Gastroesophageal sphincter (tissue), 3 donors: ENCODE results near the gene CDH22.

Experiments
- CTCF ChIP-seq, 4 experiments: fragments of 200-600 bp in 2 of 4; fragments of 450-650 bp in 2 of 4; sonication (generic) in 1 of 4; IDR thresholded peaks; one replicate each; pipeline ENCODE4 v1.5.1; 2017 to 2019; ENCODE audit warnings: antibody characterized with exemption in 4 of 4, mild to moderate bottlenecking in 2 of 4, moderate library complexity in 2 of 4
- EP300 ChIP-seq: sonication (generic); formaldehyde crosslinking; IDR thresholded peaks from one replicate; pipeline ENCODE4 v1.6.1; 2017; ENCODE audit warnings: antibody characterized with exemption, mild to moderate bottlenecking

DNA sequence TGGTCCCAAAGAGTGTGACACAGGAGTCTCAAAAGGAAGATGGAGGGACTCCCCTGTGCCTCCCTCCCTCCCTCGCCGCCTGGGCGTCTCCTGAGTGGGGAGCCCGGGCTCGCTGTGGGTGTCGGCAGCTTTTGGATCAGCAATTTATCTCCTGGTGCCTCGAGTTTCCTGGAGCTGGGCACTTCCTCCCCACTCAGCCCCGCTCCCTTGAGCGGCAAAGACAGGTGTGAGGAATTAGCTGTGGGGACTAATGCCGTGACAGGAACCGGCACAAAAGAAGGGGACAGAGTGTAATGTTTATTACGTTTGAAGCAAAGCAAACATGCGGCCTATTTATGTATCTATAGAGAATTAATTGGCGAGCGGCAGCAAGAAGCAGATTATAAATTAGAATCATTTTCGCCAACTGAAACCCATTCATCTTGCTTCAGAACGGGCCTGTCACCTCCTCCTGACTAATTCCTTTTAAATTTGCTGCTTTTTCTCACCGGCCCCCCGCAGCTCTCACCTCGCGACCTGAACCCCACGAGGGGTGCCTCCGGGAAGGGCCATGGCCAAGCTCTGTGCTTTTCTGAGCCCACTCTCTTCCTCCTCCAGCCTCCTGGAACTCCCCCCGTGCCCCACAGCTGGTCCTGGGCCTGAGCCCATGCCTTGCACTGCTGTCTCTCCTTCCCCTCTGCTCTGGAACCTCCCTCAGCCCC, 8.8 kb upstream of the CDH22 start:
- TF ChIP-seq CTCF (IDR thresholded peaks at IDR 0.05) (no peak), EP300 (no peak)
